ENCODE measurements around the gene PRDM16. TPM values are rescaled to one million over a fixed set of nuclear protein-coding genes. Genes with fewer than 3 reads are reported as not detected.

Gene PRDM16
- total RNA-seq, 1 donor = 6.5 TPM

- no peak for TF ChIP-seq CTCF (IDR thresholded peaks at IDR 0.05; ENCODE audit: extremely low read depth, low read depth, low read length)
- DNase-seq (ENCODE audit: insufficient read length, low spot score, missing footprints) = no peak
- Histone ChIP-seq H3K4me1 (ENCODE audit: insufficient read depth, low read length) (no peaks in the 10 kb centered on the region), H2AFZ (ENCODE audit: low read length) (no peak overlapping the region), H3K27ac (ENCODE audit: low read depth, low read length) (no peak overlapping the region), H3K4me2 (ENCODE audit: insufficient read depth, low read length) (no peak overlapping the region), H3K36me3 (ENCODE audit: insufficient read depth, low read length) (no peaks in the 10 kb centered on the region), H3K79me2 (ENCODE audit: insufficient read depth, low read length) (no peaks in the 10 kb centered on the region), H3K27me3 (ENCODE audit: insufficient read depth, low read length) (no peaks in the 10 kb centered on the region), H4K20me1 (ENCODE audit: insufficient read depth, low read length) (no peaks in the 10 kb centered on the region), H3K4me3 (ENCODE audit: insufficient read depth, low read length) (no peak overlapping the region), H3K9me3 (ENCODE audit: low read depth, low read length) (no peaks in the 10 kb centered on the region)
These were observed 72.1 kb downstream of the PRDM16 start for GRCh38 chr1:3141129-3141528.

GRCh38 chr1:3141836-3142235, 72.8 kb downstream of the PRDM16 start:
- H4K20me1 ChIP-seq (ENCODE audit: insufficient read depth, low read length) = peaks cover under 1% of the 10 kb centered on the region
- no peak overlapping the region for H3K27ac ChIP-seq (ENCODE audit: low read depth, low read length)
- no peak overlapping the region for H3K4me2 ChIP-seq (ENCODE audit: insufficient read depth, low read length)
- no peaks in the 10 kb centered on the region for H3K79me2 ChIP-seq (ENCODE audit: insufficient read depth, low read length)
- no peaks in the 10 kb centered on the region for H3K4me1 ChIP-seq (ENCODE audit: insufficient read depth, low read length)
- no peak for DNase-seq (ENCODE audit: insufficient read length, low spot score, missing footprints)
- H3K36me3 ChIP-seq (ENCODE audit: insufficient read depth, low read length) = no peaks in the 10 kb centered on the region
- no peak overlapping the region for H3K4me3 ChIP-seq (ENCODE audit: insufficient read depth, low read length)
- H3K9me3 ChIP-seq (ENCODE audit: low read depth, low read length) = no peaks in the 10 kb centered on the region
- TF ChIP-seq CTCF (IDR thresholded peaks at IDR 0.05; ENCODE audit: extremely low read depth, low read depth, low read length) = no peak
- no peak overlapping the region for H2AFZ ChIP-seq (ENCODE audit: low read length)
- H3K27me3 ChIP-seq (ENCODE audit: insufficient read depth, low read length) = no peaks in the 10 kb centered on the region

GRCh38 chr1:3142236-3142635, 73.2 kb downstream of the PRDM16 start:
- Histone ChIP-seq H3K9me3 (ENCODE audit: low read depth, low read length) (no peaks in the 10 kb centered on the region), H3K4me2 (ENCODE audit: insufficient read depth, low read length) (no peak overlapping the region), H3K4me3 (ENCODE audit: insufficient read depth, low read length) (no peak overlapping the region), H3K4me1 (ENCODE audit: insufficient read depth, low read length) (no peaks in the 10 kb centered on the region), H4K20me1 (ENCODE audit: insufficient read depth, low read length) (peaks cover 3% of the 10 kb centered on the region), H3K27me3 (ENCODE audit: insufficient read depth, low read length) (no peaks in the 10 kb centered on the region), H3K27ac (ENCODE audit: low read depth, low read length) (no peak overlapping the region), H2AFZ (ENCODE audit: low read length) (no peak overlapping the region), H3K79me2 (ENCODE audit: insufficient read depth, low read length) (no peaks in the 10 kb centered on the region), H3K36me3 (ENCODE audit: insufficient read depth, low read length) (no peaks in the 10 kb centered on the region)
- no peak for TF ChIP-seq CTCF (IDR thresholded peaks at IDR 0.05; ENCODE audit: extremely low read depth, low read depth, low read length)
- DNase-seq (ENCODE audit: insufficient read length, low spot score, missing footprints) = no peak

GRCh38 chr1:3142751-3143150, 73.7 kb downstream of the PRDM16 start:
- no peaks in the 10 kb centered on the region for H3K79me2 ChIP-seq (ENCODE audit: insufficient read depth, low read length)
- H3K4me2 ChIP-seq (ENCODE audit: insufficient read depth, low read length) = no peak overlapping the region
- no peak for TF ChIP-seq CTCF (IDR thresholded peaks at IDR 0.05; ENCODE audit: extremely low read depth, low read depth, low read length)
- no peaks in the 10 kb centered on the region for H3K4me1 ChIP-seq (ENCODE audit: insufficient read depth, low read length)
- H3K9me3 ChIP-seq (ENCODE audit: low read depth, low read length) = no peaks in the 10 kb centered on the region
- H4K20me1 ChIP-seq (ENCODE audit: insufficient read depth, low read length) = peaks cover 3% of the 10 kb centered on the region
- no peaks in the 10 kb centered on the region for H3K27me3 ChIP-seq (ENCODE audit: insufficient read depth, low read length)
- no peak overlapping the region for H2AFZ ChIP-seq (ENCODE audit: low read length)
- H3K36me3 ChIP-seq (ENCODE audit: insufficient read depth, low read length) = no peaks in the 10 kb centered on the region
- H3K4me3 ChIP-seq (ENCODE audit: insufficient read depth, low read length) = no peak overlapping the region
- no peak for DNase-seq (ENCODE audit: insufficient read length, low spot score, missing footprints)
- no peak overlapping the region for H3K27ac ChIP-seq (ENCODE audit: low read depth, low read length)

Data from osteoblast (primary cell).